ENCODE data around the gene TGM6. TPM values are rescaled to one million over a fixed set of nuclear protein-coding genes. Genes with fewer than 3 reads are reported as not detected.

TGM6 gene
- total RNA-seq, 6 experiments from 2014 or later, result not detected

Other genes starting within 250 kb of the TGM6 start
- under 1 TPM in 2 of 6 experiments, not detected in 4; 0.09 to 0.15 TPM for gene TGM3, start 84.9 kb upstream of the TGM6 start, total RNA-seq (2021; fragmentation: NEBNext Ultra II Directional; extraction: Animal tissue kit (Norgen Biotek cat#: 25700))
- 100 to 1,000 TPM; 155 to 240 (median 208) TPM for gene SNRPB, start 89.9 kb downstream of the TGM6 start, total RNA-seq (2021; fragmentation: NEBNext Ultra II Directional; extraction: Animal tissue kit (Norgen Biotek cat#: 25700))
- 1 to 10 TPM; 6.4 to 9.4 (median 8.8) TPM for gene ZNF343, start 128.0 kb downstream of the TGM6 start, total RNA-seq (2021; fragmentation: NEBNext Ultra II Directional; extraction: Animal tissue kit (Norgen Biotek cat#: 25700))
- not detected for gene TMC2, start 155.7 kb downstream of the TGM6 start, total RNA-seq (2021; fragmentation: NEBNext Ultra II Directional; extraction: Animal tissue kit (Norgen Biotek cat#: 25700))

All from HFFc6 (cell line).